ENCODE measurements around the gene SLC19A2.

Gene SLC19A2

DNA sequence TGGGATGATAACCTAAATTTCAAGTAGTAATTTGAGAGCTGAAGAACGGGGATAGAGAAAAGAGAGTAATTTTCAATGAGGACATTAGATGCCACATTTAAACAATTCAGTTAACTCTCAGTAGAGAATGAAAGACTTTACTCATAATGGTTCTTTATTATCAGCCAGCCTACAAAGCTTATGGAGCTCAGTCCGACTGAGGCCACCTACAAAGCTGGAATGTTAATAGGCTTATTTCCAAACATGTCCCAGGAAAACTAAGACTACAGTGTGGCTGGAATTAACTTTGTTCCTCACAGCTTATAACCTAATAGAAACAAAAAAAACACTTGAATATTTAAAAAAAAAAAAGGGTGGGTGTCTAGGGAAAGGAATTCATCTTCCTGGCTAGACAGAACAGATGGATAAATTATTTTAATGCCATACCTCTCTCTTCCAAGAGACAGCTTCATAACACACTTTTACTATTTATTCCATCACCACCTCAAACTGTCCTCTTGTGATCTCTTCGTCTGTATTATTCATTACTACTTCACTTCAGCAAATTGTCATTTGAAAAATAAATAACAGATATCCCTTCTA is 9.8 kb downstream of the SLC19A2 start:
- no peak for TF ChIP-seq CTCF (IDR thresholded peaks at IDR 0.05; ENCODE audit: borderline replicate concordance, insufficient read depth, low read depth, low read length)

DNA sequence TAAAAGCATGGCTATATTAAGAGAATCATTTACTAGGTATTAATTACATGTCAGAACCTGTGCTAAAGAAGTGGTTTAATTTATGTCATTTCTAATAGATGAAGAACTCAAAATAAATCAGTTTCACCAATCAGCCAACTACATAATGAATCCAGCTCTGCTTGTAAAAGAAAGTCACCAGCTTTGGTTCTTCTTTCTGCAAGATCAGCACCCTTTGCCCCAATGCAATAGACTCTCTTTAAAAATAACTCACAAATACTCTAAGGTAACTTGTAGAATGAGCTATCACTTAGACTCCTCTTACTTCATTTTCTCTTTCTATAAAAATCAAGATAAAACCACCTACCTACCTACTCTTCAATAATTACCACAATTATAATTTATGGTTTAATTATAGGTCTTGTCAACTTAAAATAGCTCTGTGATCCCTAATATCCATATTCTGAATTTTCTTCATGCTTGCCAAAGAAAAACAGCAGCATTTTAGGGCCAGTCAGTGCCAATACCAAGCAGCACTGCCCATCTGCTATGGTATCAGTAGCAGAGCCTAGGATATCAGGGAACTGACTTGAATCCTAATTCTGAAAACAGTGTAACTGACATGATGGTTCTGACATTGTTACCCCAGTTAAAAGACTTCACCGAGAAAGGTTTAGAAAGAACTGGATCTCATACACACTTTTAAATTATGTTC is 11.3 kb downstream of the SLC19A2 start:
- TF ChIP-seq CTCF (IDR thresholded peaks at IDR 0.05; ENCODE audit: borderline replicate concordance, insufficient read depth, low read depth, low read length), result no peak
- H3K4me3 ChIP-seq (ENCODE audit: low read depth, low read length), result no peak overlapping the region

More for the DNA sequence above, 9.8 kb downstream of the SLC19A2 start:
- no peak overlapping the region for H3K4me3 ChIP-seq (ENCODE audit: low read depth, low read length)

DNA sequence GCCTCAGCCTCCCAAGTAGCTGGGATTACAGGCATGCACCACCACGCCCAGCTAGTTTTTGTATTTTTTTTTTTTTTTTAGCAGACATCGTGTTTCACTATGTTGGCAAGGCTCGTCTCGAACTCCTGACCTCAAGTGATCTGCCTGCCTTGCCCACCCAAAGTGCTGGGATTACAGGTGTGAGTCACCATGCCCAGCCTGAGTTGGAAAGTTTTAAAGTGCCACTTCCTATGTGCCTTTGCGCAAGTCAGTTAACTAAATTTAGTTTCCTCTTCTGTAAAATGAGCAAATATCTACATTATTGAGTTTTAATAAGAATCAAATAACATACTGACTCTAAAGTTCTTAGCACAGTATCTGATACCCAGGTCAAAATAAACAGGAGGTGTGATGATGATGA is 12.4 kb downstream of the SLC19A2 start:
- no peak overlapping the region for H3K4me3 ChIP-seq (ENCODE audit: low read depth, low read length)
- no peak for TF ChIP-seq CTCF (IDR thresholded peaks at IDR 0.05; ENCODE audit: borderline replicate concordance, insufficient read depth, low read depth, low read length)

GRCh38 chr1:169472738-169473137 is 13.0 kb downstream of the SLC19A2 start:
- no peak for TF ChIP-seq CTCF (IDR thresholded peaks at IDR 0.05; ENCODE audit: borderline replicate concordance, insufficient read depth, low read depth, low read length)

DNA sequence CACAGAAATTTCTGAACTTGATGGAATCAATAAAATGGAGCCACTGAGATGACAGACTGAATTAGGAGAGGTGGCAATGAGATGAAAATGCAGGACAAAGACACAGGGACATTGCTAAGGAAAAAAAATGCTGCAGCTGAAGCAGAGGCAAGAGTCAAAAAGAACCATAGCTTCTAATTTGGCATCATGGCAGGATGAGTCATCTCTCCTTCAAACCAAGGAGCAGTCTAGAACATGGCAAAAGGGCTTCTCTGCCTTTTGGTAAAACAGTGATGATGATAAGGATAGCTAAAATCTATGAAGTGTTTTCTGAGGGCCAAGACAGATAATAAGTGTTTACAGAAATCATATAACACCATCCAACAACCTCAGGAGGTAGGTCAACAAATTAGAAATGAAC is 16.8 kb downstream of the SLC19A2 start:
- no peak overlapping the region for H3K4me3 ChIP-seq (ENCODE audit: low read depth, low read length)
- no peak for TF ChIP-seq CTCF (IDR thresholded peaks at IDR 0.05; ENCODE audit: borderline replicate concordance, insufficient read depth, low read depth, low read length)

More at GRCh38 chr1:169472738-169473137, 13.0 kb downstream of the SLC19A2 start:
- no peak overlapping the region for H3K4me3 ChIP-seq (ENCODE audit: low read depth, low read length)

DNA sequence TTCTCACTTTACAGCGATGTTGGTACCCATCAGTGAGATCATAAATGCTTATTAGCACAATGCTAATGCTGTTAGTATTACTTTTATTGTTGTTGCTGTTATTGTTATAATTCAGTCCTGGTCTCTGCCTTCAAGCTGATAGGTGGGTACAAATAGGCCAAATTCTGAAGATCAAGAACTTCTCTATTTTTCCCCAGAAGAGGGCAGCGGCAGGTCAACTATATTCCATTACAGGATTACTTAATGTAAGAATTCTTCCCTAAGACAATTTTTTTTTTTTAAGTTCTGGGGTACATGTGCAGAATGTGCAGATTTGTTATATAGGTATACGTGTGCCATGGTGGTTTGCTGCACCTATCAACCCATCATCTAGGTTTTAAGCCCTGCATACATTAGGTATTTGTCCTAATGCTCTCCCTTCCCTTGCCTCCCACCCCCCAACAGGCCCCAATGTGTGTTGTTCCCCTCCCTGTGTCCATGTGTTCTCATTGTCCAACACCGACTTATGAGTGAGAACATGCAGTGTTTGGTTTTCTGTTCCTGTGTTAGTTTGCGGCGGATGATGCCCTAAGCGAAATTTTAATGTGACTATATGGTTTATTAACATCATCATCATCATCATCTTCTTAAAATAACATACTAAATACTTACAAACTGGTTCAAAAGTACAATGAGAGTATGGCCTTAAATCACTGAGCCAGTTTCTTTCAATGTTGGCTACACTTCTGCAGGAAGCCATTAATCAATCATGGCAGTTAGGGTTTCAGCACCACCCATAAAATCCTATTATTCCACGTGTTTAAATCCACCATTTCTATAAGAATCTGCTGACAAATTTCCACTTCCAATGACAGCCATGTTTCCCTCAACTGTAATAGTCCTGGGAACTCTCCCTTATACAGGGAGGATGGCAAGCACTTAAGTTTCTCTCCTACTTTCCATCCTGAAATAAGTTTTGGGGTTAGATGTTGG is 19.2 kb downstream of the SLC19A2 start:
- no peak for TF ChIP-seq CTCF (IDR thresholded peaks at IDR 0.05; ENCODE audit: borderline replicate concordance, insufficient read depth, low read depth, low read length)
- H3K4me3 ChIP-seq (ENCODE audit: low read depth, low read length), result no peak overlapping the region
